ENCODE measurements around the gene TRO.

The TRO gene

DNA sequence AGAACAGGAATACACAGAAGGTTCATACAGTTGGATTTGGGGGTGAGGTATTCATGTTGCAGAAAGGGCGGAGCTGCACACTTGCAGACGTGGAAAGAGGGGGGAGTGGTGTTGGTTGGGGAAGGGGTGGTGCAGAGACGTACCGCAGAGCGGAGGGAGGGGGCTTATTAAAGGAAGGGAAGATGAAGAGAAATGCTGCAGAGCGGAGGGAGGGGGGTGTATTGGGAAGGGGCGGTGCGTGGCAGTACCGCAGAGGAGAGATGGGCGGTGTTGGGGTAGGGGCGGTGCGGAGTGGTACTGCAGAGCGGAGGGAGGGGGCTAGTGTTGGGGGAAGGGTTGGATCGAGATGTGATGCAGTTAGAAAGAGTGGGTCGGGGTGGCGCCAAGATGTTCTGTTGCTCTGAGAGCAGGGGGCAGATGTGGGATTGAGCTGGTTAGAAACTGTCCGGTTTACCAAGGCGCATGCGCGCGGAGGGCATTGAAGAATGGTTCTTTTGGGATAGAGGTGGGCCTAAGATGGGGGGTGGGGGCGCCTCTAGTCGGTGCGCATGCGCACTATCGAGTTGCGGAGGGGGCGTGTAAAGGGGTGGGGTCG lies 900 bp downstream of the TRO start:
- DNase-seq (ENCODE audit: low read depth in 2 of 2), result peak; percentile 57 to 84
- H3K4me3 ChIP-seq (replicated peaks in 1 of 2; ENCODE audit: low read depth in 2 of 2, low read length in 2 of 2), result peak overlapping the region; percentile 54 to 57
- TF ChIP-seq, protein P1, sequence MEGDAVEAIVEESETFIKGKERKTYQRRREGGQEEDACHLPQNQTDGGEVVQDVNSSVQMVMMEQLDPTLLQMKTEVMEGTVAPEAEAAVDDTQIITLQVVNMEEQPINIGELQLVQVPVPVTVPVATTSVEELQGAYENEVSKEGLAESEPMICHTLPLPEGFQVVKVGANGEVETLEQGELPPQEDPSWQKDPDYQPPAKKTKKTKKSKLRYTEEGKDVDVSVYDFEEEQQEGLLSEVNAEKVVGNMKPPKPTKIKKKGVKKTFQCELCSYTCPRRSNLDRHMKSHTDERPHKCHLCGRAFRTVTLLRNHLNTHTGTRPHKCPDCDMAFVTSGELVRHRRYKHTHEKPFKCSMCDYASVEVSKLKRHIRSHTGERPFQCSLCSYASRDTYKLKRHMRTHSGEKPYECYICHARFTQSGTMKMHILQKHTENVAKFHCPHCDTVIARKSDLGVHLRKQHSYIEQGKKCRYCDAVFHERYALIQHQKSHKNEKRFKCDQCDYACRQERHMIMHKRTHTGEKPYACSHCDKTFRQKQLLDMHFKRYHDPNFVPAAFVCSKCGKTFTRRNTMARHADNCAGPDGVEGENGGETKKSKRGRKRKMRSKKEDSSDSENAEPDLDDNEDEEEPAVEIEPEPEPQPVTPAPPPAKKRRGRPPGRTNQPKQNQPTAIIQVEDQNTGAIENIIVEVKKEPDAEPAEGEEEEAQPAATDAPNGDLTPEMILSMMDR (IDR thresholded peaks at IDR 0.05; ENCODE audit: low read depth, low read length), result no peak

DNA sequence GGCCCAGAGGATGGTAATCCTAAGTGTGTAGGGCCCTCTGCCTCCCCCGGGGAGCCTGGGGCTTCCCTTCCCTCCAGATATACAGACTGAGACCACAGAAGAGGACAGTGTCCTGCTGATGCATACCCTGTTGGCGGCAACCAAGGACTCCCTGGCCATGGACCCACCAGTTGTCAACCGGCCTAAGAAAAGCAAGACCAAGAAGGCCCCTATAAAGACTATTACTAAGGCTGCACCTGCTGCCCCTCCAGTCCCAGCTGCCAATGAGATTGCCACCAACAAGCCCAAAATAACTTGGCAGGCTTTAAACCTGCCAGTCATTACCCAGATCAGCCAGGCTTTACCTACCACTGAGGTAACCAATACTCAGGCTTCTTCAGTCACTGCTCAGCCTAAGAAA lies 1.9 kb downstream of the TRO start:
- TF ChIP-seq, protein P1 (IDR thresholded peaks at IDR 0.05; ENCODE audit: low read depth, low read length), result no peak
- H3K4me3 ChIP-seq (replicated peaks in 1 of 2; ENCODE audit: low read depth in 2 of 2, low read length in 2 of 2), result no peak overlapping the region
- no peak for DNase-seq (ENCODE audit: low read depth in 2 of 2)

DNA sequence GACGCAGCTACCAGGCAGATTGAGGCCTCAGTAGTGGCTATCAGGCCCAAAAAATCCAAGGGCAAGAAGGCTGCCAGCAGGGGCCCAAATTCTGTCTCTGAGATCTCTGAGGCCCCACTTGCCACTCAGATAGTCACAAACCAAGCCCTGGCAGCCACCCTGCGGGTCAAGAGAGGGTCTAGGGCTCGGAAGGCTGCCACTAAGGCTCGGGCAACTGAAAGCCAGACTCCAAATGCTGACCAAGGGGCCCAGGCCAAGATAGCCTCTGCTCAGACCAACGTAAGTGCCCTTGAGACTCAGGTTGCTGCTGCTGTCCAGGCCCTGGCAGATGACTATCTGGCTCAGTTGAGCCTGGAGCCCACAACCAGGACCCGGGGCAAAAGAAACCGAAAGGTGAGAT lies 2.8 kb downstream of the TRO start:
- TF ChIP-seq, protein P1 (IDR thresholded peaks at IDR 0.05; ENCODE audit: low read depth, low read length), result no peak
- no peak for DNase-seq (ENCODE audit: low read depth in 2 of 2)
- no peak overlapping the region for H3K4me3 ChIP-seq (replicated peaks in 1 of 2; ENCODE audit: low read depth in 2 of 2, low read length in 2 of 2)

DNA sequence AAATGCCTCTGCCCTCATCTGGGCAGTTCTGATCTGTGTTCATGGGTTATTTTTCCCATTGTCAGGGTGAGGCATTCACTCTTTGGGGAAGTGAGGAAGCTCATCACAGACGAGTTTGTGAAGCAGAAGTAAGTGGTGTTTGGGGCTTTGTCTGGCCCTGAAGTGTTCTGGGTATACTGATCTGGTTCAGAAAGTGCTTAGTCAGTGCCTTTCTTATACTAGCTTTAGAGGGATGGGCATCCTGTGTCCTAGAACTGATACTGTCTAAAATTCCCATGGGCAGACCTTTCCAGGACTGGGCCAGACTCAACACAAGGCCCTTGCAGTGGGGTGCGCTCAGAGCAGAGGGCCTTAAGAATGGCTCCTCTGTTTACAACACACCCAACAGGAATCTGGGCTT lies 6.4 kb downstream of the TRO start:
- TF ChIP-seq, protein P1 (IDR thresholded peaks at IDR 0.05; ENCODE audit: low read depth, low read length), result no peak
- no peak for DNase-seq (ENCODE audit: low read depth in 2 of 2)
- H3K4me3 ChIP-seq (replicated peaks in 1 of 2; ENCODE audit: low read depth in 2 of 2, low read length in 2 of 2), result no peak overlapping the region

DNA sequence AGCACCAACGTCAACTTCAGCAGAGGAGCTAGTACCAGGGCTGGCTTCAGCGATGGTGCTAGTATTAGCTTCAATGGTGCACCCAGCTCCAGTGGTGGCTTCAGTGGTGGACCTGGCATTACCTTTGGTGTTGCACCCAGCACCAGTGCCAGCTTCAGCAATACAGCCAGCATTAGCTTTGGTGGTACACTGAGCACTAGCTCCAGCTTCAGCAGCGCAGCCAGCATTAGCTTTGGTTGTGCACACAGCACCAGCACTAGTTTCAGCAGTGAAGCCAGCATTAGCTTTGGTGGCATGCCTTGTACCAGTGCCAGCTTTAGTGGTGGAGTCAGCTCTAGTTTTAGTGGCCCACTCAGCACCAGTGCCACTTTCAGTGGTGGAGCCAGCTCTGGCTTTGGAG lies 8.3 kb downstream of the TRO start:
- H3K4me3 ChIP-seq (replicated peaks in 1 of 2; ENCODE audit: low read depth in 2 of 2, low read length in 2 of 2), result no peak overlapping the region
- TF ChIP-seq, protein P1 (IDR thresholded peaks at IDR 0.05; ENCODE audit: low read depth, low read length), result no peak
- DNase-seq (ENCODE audit: low read depth in 2 of 2), result no peak

DNA sequence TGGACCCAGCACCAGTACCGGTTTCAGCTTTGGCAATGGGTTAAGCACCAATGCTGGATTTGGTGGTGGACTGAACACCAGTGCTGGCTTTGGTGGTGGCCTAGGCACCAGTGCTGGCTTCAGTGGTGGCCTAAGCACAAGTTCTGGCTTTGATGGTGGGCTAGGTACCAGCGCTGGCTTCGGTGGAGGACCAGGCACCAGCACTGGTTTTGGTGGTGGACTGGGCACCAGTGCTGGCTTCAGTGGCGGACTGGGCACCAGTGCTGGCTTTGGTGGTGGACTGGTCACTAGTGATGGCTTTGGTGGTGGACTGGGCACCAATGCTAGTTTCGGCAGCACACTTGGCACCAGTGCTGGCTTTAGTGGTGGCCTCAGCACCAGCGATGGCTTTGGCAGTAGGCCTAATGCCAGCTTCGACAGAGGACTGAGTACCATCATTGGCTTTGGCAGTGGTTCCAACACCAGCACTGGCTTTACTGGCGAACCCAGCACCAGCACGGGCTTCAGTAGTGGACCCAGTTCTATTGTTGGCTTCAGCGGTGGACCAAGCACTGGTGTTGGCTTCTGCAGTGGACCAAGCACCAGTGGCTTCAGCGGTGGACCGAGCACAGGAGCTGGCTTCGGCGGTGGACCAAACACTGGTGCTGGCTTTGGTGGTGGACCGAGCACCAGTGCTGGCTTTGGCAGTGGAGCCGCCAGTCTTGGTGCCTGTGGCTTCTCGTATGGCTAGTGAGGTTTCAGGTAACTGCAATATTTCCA lies 9.8 kb downstream of the TRO start:
- H3K4me3 ChIP-seq (replicated peaks in 1 of 2; ENCODE audit: low read depth in 2 of 2, low read length in 2 of 2), result no peak overlapping the region
- no peak for DNase-seq (ENCODE audit: low read depth in 2 of 2)
- TF ChIP-seq, protein P1 (IDR thresholded peaks at IDR 0.05; ENCODE audit: low read depth, low read length), result no peak
